Sigmoid colon (tissue), 7 donors: ENCODE data around the gene GPR160. TPM values are rescaled to one million over a fixed set of nuclear protein-coding genes. Genes with fewer than 3 reads are reported as not detected.

ENCODE experiments used
- DNase-seq: peaks from one replicate; pipeline ENCODE4 v3.0.0-alpha.2; 2019
- H3K27ac ChIP-seq, 4 donors: fragments of 200-600 bp; sonication (generic); one replicate each; pipeline ENCODE4 v1.5.1; 2016 to 2019; ENCODE audit warnings: mild to moderate bottlenecking in 1 of 4
- H3K27me3 ChIP-seq, 3 donors: fragments of 200-600 bp; sonication (generic); one replicate each; pipeline ENCODE4 v1.5.1; 2019; ENCODE audit warnings: mild to moderate bottlenecking in 1 of 3
- H3K36me3 ChIP-seq, 4 donors: fragments of 200-600 bp; sonication (generic); one replicate each; pipeline ENCODE4 v1.5.1; 2016 to 2019
- H3K4me1 ChIP-seq, 4 donors: fragments of 200-600 bp; sonication (generic); one replicate each; pipeline ENCODE4 v1.5.1; 2017 to 2019
- H3K4me3 ChIP-seq, 4 donors: fragments of 200-600 bp; sonication (generic); one replicate each; pipeline ENCODE4 v1.5.1; 2017 to 2019; ENCODE audit warnings: mild to moderate bottlenecking in 2 of 4, moderate library complexity in 1 of 4
- H3K9me3 ChIP-seq, 4 donors: fragments of 200-600 bp in 3 of 4; sonication (generic) in 3 of 4; one replicate each; pipeline versions ENCODE4 v1.5.1 to v1.6.1; 2013 to 2019
- CTCF ChIP-seq, 4 experiments: fragments of 450-650 bp in 3 of 4; fragments of 200-600 bp in 1 of 4; IDR thresholded peaks; one replicate each; pipeline ENCODE4 v1.5.1; 2016 to 2019; ENCODE audit warnings: antibody characterized with exemption in 4 of 4, mild to moderate bottlenecking in 3 of 4, moderate library complexity in 2 of 4
- EP300 ChIP-seq, 4 donors: sonication (generic); formaldehyde crosslinking; IDR thresholded peaks; one replicate each; pipeline ENCODE4 v1.6.1; 2017; ENCODE audit warnings: antibody characterized with exemption in 4 of 4
- POLR2A ChIP-seq, 2 donors: fragments of 450-650 bp; IDR thresholded peaks; one replicate each; pipeline ENCODE4 v1.6.1; 2016; ENCODE audit warnings: antibody characterized with exemption in 2 of 2, mild to moderate bottlenecking in 2 of 2, moderate library complexity in 2 of 2
- POLR2AphosphoS5 ChIP-seq, 4 donors: sonication (generic); formaldehyde crosslinking; IDR thresholded peaks; one replicate each; pipeline ENCODE4 v1.6.1; 2017; ENCODE audit warnings: antibody characterized with exemption in 4 of 4
- WGBS, 2 donors: extraction: QIAGEN DNeasy Blood & Tissue Kit; methylation state at CpG; one replicate each; pipeline ENCODE4 v1.1.7; 2013; 5-methylcytosine and 5-hydroxymethylcytosine counted together
- intact Hi-C: fragments of 100-400 bp; cut with DNase I; formaldehyde crosslinking; loops from one replicate; pipeline ENCODE4 v1.15.1; 2023
- polyA plus RNA-seq, 3 donors: library from polyadenylated mRNA; stranded (reverse); fragments of 200-250 nt; gene quantifications; one replicate each; pipeline ENCODE4 v1.2.3, GENCODE V29; 2013
- total RNA-seq, 4 donors: library from RNA; depleted of rRNA; stranded (reverse); fragments of >200 nt; gene quantifications; one replicate each; pipeline ENCODE4 v1.1.0, GENCODE V29; 2016
- donor health status: healthy with polysubstance abuse.
- donor health status: Bipolar disorder and iron deficiency.
- donor health status: healthy.

GPR160 gene
- total and polyA plus RNA-seq, 7 donors, result 0.16 to 93.7 (median 14.9) TPM; not detected in 1

- Histone ChIP-seq H3K4me3 (peak overlapping the region in 1 of 4 donors; percentile 1), H3K9me3 (no peaks in the 10 kb centered on the region), H3K4me1 (no peaks in the 10 kb centered on the region), H3K36me3 (no peaks in the 10 kb centered on the region), H3K27me3 (no peaks in the 10 kb centered on the region), H3K27ac (no peak overlapping the region)
- intact Hi-C loops, result no loop called here
- WGBS, 2 donors, result 81 to 83% methylated on average over 10 of the region's 10 CpGs
- no peak for DNase-seq
- TF ChIP-seq EP300 (IDR thresholded peaks at IDR 0.05) (no peak), POLR2AphosphoS5 (IDR thresholded peaks at IDR 0.05) (no peak), CTCF (IDR thresholded peaks at IDR 0.05) (no peak), POLR2A (IDR thresholded peaks at IDR 0.05) (no peak)
Observed at GRCh38 chr3:170002231-170002630, 35.6 kb upstream of the GPR160 start.

GRCh38 chr3:170002879-170003278, 34.9 kb upstream of the GPR160 start:
- intact Hi-C loops, result no loop called here
- no peaks in the 10 kb centered on the region for H3K4me1 ChIP-seq
- TF ChIP-seq POLR2AphosphoS5 (IDR thresholded peaks at IDR 0.05) (no peak), CTCF (IDR thresholded peaks at IDR 0.05) (no peak), POLR2A (IDR thresholded peaks at IDR 0.05) (no peak), EP300 (IDR thresholded peaks at IDR 0.05) (no peak)
- DNase-seq, result no peak
- no peaks in the 10 kb centered on the region for H3K27me3 ChIP-seq
- H3K9me3 ChIP-seq, result no peaks in the 10 kb centered on the region
- H3K36me3 ChIP-seq, result no peaks in the 10 kb centered on the region
- no peak overlapping the region for H3K27ac ChIP-seq
- H3K4me3 ChIP-seq, result peak overlapping the region in 1 of 4 donors; percentile 1
- WGBS, 2 donors, result 47 to 75% methylated on average over 1 of the region's 1 CpG

GRCh38 chr3:170003881-170004356, 33.9 kb upstream of the GPR160 start:
- WGBS, 2 donors, result 67 to 87% methylated on average over 2 of the region's 2 CpGs
- H3K9me3 ChIP-seq, result no peaks in the 10 kb centered on the region
- H3K36me3 ChIP-seq, result no peaks in the 10 kb centered on the region
- H3K27me3 ChIP-seq, result no peaks in the 10 kb centered on the region
- H3K27ac ChIP-seq, result no peak overlapping the region
- TF ChIP-seq POLR2AphosphoS5 (IDR thresholded peaks at IDR 0.05), result no peak
- no peak for TF ChIP-seq POLR2A (IDR thresholded peaks at IDR 0.05)
- TF ChIP-seq CTCF (IDR thresholded peaks at IDR 0.05), result no peak
- no peak for TF ChIP-seq EP300 (IDR thresholded peaks at IDR 0.05)
- H3K4me3 ChIP-seq, result no peak overlapping the region
- intact Hi-C loops, result no loop called here
- no peaks in the 10 kb centered on the region for H3K4me1 ChIP-seq
- DNase-seq, result no peak

- Histone ChIP-seq H3K9me3 (no peaks in the 10 kb centered on the region), H3K4me1 (no peaks in the 10 kb centered on the region), H3K36me3 (no peaks in the 10 kb centered on the region), H3K27me3 (no peaks in the 10 kb centered on the region), H3K4me3 (no peak overlapping the region), H3K27ac (no peak overlapping the region)
- TF ChIP-seq POLR2A (IDR thresholded peaks at IDR 0.05) (no peak), CTCF (IDR thresholded peaks at IDR 0.05) (no peak), POLR2AphosphoS5 (IDR thresholded peaks at IDR 0.05) (no peak), EP300 (IDR thresholded peaks at IDR 0.05) (no peak)
- intact Hi-C loops, result no loop called here
- 61 to 79% methylated on average over 7 of the region's 7 CpGs for WGBS, 2 donors
- no peak for DNase-seq
Observed at GRCh38 chr3:170007031-170007663, 30.6 kb upstream of the GPR160 start.

- intact Hi-C loops, result no loop called here
- Histone ChIP-seq H3K27me3 (no peaks in the 10 kb centered on the region), H3K9me3 (no peaks in the 10 kb centered on the region), H3K4me3 (no peak overlapping the region), H3K36me3 (no peaks in the 10 kb centered on the region), H3K4me1 (no peaks in the 10 kb centered on the region), H3K27ac (no peak overlapping the region)
- WGBS, 2 donors, result 89 to 91% methylated on average over 4 of the region's 4 CpGs
- no peak for TF ChIP-seq POLR2AphosphoS5 (IDR thresholded peaks at IDR 0.05)
- no peak for TF ChIP-seq EP300 (IDR thresholded peaks at IDR 0.05)
- TF ChIP-seq CTCF (IDR thresholded peaks at IDR 0.05), result no peak
- TF ChIP-seq POLR2A (IDR thresholded peaks at IDR 0.05), result no peak
- DNase-seq, result no peak
Observed at GRCh38 chr3:170010498-170010897, 27.3 kb upstream of the GPR160 start.
